ENCODE measurements around the gene CTPS1.
A peak's percentile ranks its signal among the peaks of the same experiment; 100 is the strongest.

The CTPS1 gene

DNA sequence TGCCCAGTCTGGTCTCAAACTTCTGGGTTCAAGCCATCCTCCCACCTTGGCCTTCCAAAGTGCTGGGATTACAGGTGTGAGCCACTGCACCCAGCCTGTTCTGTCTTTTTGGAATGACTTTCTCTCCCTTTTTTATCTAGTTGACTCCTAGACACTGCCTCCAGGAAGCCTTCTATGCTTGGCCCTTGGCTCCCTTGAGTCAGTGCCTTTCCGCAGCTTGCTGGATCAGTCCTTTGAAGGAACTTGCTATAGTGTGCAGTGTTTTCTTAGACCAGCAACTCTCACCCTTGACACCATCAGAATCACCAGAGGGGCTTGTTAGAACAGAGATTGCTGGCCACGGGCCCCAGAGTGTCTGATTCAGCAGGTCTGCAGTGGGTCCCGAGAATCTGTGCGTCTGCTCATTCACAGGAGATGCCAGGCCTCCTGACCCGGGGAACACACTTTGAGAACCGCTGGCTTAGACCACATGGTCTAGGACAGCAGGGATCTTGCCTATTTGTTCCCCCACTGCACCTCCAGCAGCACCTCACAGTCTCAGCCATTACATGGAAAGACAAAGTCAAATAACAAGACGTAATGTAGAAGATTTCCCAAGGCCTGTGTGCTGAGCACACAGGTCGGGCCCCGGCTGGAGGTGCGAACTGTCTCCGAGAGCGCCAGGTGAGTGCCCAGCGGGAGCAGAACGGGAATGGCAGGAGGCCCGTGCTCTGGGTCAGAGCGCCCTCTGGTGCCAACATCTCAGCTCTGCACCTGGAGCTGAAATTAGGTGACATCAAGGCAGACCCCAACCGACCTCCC, 27.4 kb upstream of the CTPS1 start:
- intact Hi-C loops (cut with micrococcal nuclease), result loop anchor here (5.0 to 10.0 kb wide), 2 partner anchors 177 to 340 kb away; no protein-coding TSS in a partner anchor
- peaks cover 50% of the 10 kb centered on the region for H3K27me3 Mint-ChIP-seq
- H3K9me3 Mint-ChIP-seq, result no peaks in the 10 kb centered on the region
- H3K4me1 Mint-ChIP-seq (ENCODE audit: low read depth), result peaks cover 30% of the 10 kb centered on the region
- peak overlapping the region; percentile 7 for H3K4me3 Mint-ChIP-seq
- no peaks in the 10 kb centered on the region for H3K36me3 Mint-ChIP-seq (ENCODE audit: low read depth)
- no peak overlapping the region for H3K27ac Mint-ChIP-seq

DNA sequence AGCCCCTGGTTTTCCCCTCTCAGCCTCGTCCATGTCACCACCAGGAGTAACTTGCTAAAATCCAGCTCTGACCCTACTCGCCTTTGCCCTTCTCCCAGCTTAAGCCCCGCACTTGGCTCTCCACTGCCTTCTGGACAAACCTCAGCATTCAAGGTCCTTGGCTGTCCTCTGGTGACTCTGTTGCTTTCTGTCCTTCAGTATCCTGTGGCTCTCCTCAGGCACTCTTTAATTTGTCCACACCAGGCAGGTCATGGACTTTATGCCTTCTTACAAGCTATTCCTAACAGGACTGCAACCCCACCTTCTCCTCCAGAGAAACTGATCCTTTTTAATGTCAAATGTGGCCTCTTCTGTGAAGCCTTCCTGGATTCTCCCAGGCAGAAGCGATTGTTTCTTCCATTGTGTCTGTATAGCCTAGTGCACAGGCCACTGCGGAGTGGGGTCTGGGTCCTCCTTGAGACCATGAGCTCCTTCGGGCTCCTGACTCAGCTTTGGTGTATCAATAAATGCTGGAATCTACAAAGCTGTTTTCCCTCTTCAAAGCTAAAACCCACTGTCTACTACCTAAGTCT, 26.7 kb upstream of the CTPS1 start:
- H3K4me3 Mint-ChIP-seq, result no peak overlapping the region
- H3K27ac Mint-ChIP-seq, result no peak overlapping the region
- intact Hi-C loops (cut with micrococcal nuclease), result loop anchor here (5.0 to 10.0 kb wide), 2 partner anchors 178 to 341 kb away; no protein-coding TSS in a partner anchor
- no peaks in the 10 kb centered on the region for H3K9me3 Mint-ChIP-seq
- H3K4me1 Mint-ChIP-seq (ENCODE audit: low read depth), result peaks cover 30% of the 10 kb centered on the region
- H3K27me3 Mint-ChIP-seq, result peaks cover 50% of the 10 kb centered on the region
- H3K36me3 Mint-ChIP-seq (ENCODE audit: low read depth), result no peaks in the 10 kb centered on the region

DNA sequence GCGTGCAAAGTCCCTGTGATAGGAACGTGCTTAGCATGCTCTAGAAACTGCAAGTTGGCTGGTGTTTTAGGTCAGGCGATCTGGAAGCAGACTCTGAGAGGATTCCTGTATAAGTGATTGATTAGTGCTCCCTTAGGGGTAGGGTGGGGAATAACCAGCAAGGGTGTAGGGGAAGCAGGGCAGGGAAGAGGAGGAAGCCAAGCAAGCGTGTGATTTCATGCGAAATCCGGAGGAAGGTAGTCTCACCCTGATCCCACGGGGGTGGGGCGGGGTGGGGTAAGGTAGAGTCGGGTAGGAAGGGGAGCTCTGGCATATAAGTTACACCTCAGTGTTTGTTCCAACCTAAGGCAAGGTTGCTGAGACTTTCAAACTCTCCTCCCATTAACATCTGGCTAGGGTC, 24.9 kb upstream of the CTPS1 start:
- intact Hi-C loops (cut with micrococcal nuclease), result loop anchor here (5.0 to 10.0 kb wide), 2 partner anchors 180 to 342 kb away; no protein-coding TSS in a partner anchor
- H3K36me3 Mint-ChIP-seq (ENCODE audit: low read depth), result no peaks in the 10 kb centered on the region
- H3K4me3 Mint-ChIP-seq, result no peak overlapping the region
- peaks cover 53% of the 10 kb centered on the region for H3K27me3 Mint-ChIP-seq
- no peaks in the 10 kb centered on the region for H3K9me3 Mint-ChIP-seq
- H3K27ac Mint-ChIP-seq, result no peak overlapping the region
- peaks cover 20% of the 10 kb centered on the region for H3K4me1 Mint-ChIP-seq (ENCODE audit: low read depth)

DNA sequence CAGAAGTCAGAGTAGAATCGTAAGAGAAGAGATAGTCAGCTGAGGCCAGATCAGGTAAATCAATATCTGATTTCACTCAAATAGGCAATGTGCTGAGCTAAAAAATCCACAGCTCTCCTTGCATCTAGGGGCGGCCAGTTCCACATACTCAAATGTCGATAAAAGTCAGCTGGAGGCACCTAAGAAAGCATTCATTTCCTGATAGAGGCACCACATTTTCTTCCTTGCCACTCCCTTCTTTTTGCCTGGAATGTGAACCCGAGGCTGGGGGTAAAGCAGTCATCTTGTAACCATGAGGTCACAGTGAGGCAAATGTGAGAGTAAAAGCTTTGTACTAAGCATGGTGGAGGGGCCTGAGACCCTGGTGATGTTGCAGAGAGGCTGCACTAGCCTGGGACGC, 24.2 kb upstream of the CTPS1 start:
- H3K9me3 Mint-ChIP-seq, result no peaks in the 10 kb centered on the region
- no peak overlapping the region for H3K27ac Mint-ChIP-seq
- intact Hi-C loops (cut with micrococcal nuclease), result loop anchor here (10.0 kb wide), 1 partner anchor 180 kb away; no protein-coding TSS in a partner anchor
- H3K4me1 Mint-ChIP-seq (ENCODE audit: low read depth), result peaks cover 20% of the 10 kb centered on the region
- H3K27me3 Mint-ChIP-seq, result peaks cover 51% of the 10 kb centered on the region
- H3K4me3 Mint-ChIP-seq, result no peak overlapping the region
- H3K36me3 Mint-ChIP-seq (ENCODE audit: low read depth), result no peaks in the 10 kb centered on the region

DNA sequence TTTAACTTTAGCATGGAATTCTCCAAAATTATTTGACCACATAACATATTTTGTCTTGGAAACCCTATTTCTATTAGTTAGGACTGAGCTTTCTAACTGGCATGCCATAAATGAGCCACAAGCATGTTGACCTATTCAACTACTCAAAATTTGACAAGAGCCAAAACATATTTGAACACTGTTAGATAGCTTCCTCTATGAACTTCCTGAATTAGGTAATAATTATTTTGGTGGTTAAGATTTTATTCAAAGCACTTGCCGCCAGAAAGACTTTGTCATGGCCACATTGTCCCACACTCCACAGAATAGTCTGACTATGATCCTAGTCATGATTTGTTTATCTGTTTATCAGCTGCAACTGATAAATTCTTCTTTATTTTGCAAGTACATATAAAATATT, 23.1 kb upstream of the CTPS1 start:
- Mint-ChIP-seq H3K4me3 (no peak overlapping the region), H3K27me3 (peaks cover 51% of the 10 kb centered on the region), H3K9me3 (no peaks in the 10 kb centered on the region), H3K36me3 (ENCODE audit: low read depth) (no peaks in the 10 kb centered on the region), H3K4me1 (ENCODE audit: low read depth) (peaks cover 20% of the 10 kb centered on the region), H3K27ac (no peak overlapping the region)
- intact Hi-C loops (cut with micrococcal nuclease), result loop anchor here (10.0 kb wide), 1 partner anchor 182 kb away; no protein-coding TSS in a partner anchor

DNA sequence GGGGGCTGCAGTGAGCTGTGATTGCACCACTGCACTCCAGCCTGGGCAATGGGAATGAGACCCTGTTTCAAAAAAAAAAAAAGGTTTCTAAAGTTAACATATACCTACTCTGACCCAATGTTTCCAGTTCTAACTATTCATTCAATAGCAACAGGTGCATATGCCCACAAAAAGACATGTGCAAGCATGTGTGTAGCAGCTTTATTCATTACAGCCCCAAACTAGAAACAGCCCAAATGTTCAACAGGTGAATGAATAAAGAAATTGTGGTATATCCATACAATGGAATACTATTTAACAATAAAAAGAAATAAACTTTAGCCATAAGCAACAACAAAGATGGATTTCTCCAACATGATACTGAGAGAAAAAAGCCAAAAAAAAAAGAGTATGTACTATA, 21.3 kb upstream of the CTPS1 start:
- peaks cover 47% of the 10 kb centered on the region for H3K27me3 Mint-ChIP-seq
- no peak overlapping the region for H3K27ac Mint-ChIP-seq
- intact Hi-C loops (cut with micrococcal nuclease), result loop anchor here (10.0 kb wide), 1 partner anchor 183 kb away; no protein-coding TSS in a partner anchor
- no peaks in the 10 kb centered on the region for H3K9me3 Mint-ChIP-seq
- no peaks in the 10 kb centered on the region for H3K36me3 Mint-ChIP-seq (ENCODE audit: low read depth)
- no peak overlapping the region for H3K4me3 Mint-ChIP-seq
- peaks cover 11% of the 10 kb centered on the region for H3K4me1 Mint-ChIP-seq (ENCODE audit: low read depth)

DNA sequence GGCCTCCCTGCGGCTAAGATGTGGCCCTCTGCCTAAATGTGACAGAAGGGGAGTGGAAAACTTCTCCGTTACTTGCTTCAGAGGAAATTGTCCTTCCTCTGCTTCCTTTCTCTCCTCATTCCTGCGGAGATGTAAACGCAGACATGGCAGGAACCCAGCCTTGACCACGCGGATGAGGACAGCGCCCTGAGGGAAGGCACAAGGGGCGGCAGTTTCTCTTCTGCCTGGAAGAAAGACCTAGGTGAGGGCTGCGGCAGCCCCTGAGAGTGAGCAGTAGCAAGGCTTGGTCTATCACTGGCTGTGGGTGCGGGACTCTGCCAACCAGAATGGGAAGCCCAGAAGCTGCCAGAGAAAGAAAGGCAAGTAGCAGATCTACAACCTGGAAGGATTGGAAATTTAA, 14.0 kb upstream of the CTPS1 start:
- H3K9me3 Mint-ChIP-seq, result no peaks in the 10 kb centered on the region
- H3K27ac Mint-ChIP-seq, result peak overlapping the region; percentile 37
- H3K4me3 Mint-ChIP-seq, result no peak overlapping the region
- H3K27me3 Mint-ChIP-seq, result peaks cover 36% of the 10 kb centered on the region
- intact Hi-C loops (cut with micrococcal nuclease), result no loop called here
- H3K36me3 Mint-ChIP-seq (ENCODE audit: low read depth), result no peaks in the 10 kb centered on the region
- peaks cover 21% of the 10 kb centered on the region for H3K4me1 Mint-ChIP-seq (ENCODE audit: low read depth)

DNA sequence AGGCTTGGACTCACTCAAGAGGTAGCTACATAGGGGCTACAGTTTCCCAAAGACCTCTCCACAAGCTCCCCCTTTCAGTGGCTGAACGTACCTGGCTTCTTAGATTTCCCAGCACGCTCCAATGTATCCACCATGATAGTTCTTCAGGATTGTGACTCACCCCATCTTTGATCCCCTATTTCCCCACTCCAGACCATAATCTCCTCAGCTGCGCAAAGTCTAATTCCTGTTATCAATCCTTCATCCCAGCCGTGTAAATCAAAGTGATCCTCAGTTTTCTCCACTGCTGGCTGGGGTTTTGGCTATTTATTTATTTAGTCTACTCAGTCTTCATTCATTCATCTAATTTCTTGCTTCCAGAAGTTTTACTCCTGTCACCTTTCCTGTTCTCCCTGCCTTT, 13.1 kb upstream of the CTPS1 start:
- Mint-ChIP-seq H3K4me3 (no peak overlapping the region), H3K27ac (no peak overlapping the region), H3K36me3 (ENCODE audit: low read depth) (no peaks in the 10 kb centered on the region), H3K4me1 (ENCODE audit: low read depth) (peaks cover 21% of the 10 kb centered on the region), H3K9me3 (no peaks in the 10 kb centered on the region), H3K27me3 (peaks cover 36% of the 10 kb centered on the region)
- intact Hi-C loops (cut with micrococcal nuclease), result no loop called here

DNA sequence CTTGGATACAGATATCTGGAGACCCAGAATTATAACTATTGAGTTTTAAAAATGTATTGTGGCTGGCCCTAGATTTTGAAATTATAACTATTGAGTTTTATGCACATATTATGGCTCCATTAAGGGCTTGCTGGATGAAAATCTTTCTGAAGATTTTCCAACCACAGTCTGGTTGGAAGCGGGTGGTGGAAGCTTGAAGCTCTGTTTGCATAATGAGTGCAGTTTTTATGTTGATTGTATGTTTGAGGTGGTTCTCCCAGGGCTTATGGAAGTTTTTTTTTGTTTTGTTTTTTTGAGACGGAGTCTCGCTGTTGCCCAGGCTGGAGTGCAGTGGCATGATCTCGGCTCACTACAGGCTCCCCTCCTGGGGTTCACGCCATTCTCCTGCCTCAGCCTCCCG, 10.1 kb upstream of the CTPS1 start:
- peaks cover 44% of the 10 kb centered on the region for H3K4me1 Mint-ChIP-seq (ENCODE audit: low read depth)
- H3K27ac Mint-ChIP-seq, result peak overlapping the region; percentile 80
- intact Hi-C loops (cut with micrococcal nuclease), result no loop called here
- H3K4me3 Mint-ChIP-seq, result no peak overlapping the region
- H3K9me3 Mint-ChIP-seq, result no peaks in the 10 kb centered on the region
- H3K27me3 Mint-ChIP-seq, result peaks cover 19% of the 10 kb centered on the region
- no peaks in the 10 kb centered on the region for H3K36me3 Mint-ChIP-seq (ENCODE audit: low read depth)

DNA sequence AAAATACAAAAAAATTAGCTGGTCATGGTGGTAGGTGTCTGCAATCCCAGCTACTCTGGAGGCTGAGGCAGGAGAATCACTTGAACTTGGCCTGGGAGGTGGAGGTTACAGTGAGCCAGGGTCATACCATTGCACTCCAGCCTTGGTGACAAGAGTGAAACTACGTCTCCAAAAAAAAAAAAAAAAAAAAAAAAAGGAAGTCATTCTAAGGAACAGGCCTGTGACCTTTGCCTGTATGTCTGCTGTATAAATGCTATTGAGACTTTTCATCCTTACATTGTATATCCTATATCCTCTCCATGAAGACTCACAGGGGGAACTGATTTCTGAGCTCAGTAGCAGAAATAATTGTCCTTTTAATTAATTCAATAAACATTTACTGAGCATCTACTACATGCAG, 7.5 kb upstream of the CTPS1 start:
- peaks cover 5% of the 10 kb centered on the region for H3K27me3 Mint-ChIP-seq
- no peaks in the 10 kb centered on the region for H3K36me3 Mint-ChIP-seq (ENCODE audit: low read depth)
- peaks cover 56% of the 10 kb centered on the region for H3K4me1 Mint-ChIP-seq (ENCODE audit: low read depth)
- no peaks in the 10 kb centered on the region for H3K9me3 Mint-ChIP-seq
- H3K27ac Mint-ChIP-seq, result peak overlapping the region; percentile 70
- intact Hi-C loops (cut with micrococcal nuclease), result no loop called here
- no peak overlapping the region for H3K4me3 Mint-ChIP-seq

DNA sequence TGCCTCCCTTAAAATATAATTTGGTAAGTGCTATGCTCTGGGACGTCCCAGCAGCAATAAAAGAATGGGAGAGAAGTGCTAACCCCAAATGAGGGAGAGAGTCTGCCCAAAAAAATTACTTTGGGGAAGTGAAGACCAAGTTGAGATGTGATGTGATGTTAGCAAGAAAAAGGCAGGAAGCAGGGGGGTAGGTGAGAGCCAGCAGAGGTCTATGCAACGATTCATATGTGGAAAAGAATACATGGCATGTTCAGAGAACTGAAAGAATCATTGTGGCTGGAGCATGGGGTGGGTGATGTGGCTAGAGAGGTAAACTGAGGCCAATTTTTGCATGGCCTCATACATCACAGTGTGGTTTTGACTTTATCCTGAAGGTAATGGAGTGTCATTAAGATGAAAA, 5.6 kb upstream of the CTPS1 start:
- no peak overlapping the region for H3K4me3 Mint-ChIP-seq
- H3K9me3 Mint-ChIP-seq, result no peaks in the 10 kb centered on the region
- H3K4me1 Mint-ChIP-seq (ENCODE audit: low read depth), result peaks cover 52% of the 10 kb centered on the region
- peak overlapping the region; percentile 67 for H3K27ac Mint-ChIP-seq
- intact Hi-C loops (cut with micrococcal nuclease), result no loop called here
- H3K27me3 Mint-ChIP-seq, result peaks cover 7% of the 10 kb centered on the region
- peaks cover under 1% of the 10 kb centered on the region for H3K36me3 Mint-ChIP-seq (ENCODE audit: low read depth)

DNA sequence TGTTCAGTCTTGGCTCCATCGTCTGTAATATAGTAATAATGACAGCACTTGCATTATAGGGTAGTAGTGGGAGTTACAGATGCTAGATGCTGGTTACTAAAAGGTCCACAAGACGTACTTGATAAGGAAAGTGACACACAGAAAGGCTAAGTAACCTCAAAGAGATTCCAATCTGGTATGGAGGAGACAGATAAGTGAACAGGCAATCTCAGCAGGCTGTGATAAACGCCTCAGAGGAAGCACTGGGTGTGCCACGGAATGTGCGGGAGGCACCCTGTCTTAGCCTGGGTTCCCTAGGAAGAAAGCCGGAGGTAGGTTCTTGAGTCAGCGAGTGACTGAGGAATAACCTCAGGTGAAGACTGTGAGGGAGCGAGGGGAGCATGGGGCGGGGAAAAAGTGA, 4.6 kb upstream of the CTPS1 start:
- Mint-ChIP-seq H3K4me3 (no peak overlapping the region), H3K36me3 (ENCODE audit: low read depth) (peaks cover 8% of the 10 kb centered on the region), H3K27me3 (peaks cover 8% of the 10 kb centered on the region), H3K4me1 (ENCODE audit: low read depth) (peaks cover 57% of the 10 kb centered on the region), H3K9me3 (no peaks in the 10 kb centered on the region), H3K27ac (no peak overlapping the region)
- intact Hi-C loops (cut with micrococcal nuclease), result no loop called here

DNA sequence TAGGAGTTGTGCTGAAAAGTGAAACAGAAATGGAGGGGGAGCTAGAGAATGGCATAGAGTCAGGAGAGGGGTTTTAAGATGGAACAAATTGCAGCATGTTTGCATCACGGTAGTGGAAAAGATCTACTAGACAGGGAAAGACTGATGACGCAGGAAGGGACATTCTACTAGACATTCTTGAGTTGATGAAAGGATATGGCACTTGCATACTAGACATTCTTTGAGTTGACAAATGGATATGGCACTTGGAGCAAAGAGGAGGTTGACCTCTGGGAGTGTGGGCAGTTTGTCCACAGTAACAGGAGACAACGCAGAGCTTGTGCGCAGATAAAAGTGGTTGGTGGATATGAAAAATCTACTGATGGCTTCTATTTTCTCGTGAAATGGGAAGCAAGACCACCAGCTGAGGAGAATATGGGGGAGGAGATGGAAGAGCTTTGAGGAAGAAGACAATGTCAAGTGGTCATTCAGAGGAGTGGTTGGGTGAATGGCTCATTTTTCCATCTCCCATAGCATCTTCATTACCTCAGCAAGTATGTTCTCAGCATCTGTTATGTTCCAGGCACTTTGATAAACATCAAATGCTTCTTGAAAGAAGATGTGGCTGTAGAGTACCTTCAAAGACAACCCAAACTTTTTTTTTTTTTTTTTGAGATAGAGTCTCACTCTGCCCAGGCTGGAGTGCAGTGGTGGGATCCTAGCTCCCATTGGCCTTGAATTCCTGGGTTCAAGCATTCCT, 2.4 kb upstream of the CTPS1 start:
- Mint-ChIP-seq H3K27ac (no peak overlapping the region), H3K4me3 (no peak overlapping the region), H3K4me1 (ENCODE audit: low read depth) (peaks cover 67% of the 10 kb centered on the region), H3K27me3 (peaks cover 5% of the 10 kb centered on the region), H3K36me3 (ENCODE audit: low read depth) (peaks cover 18% of the 10 kb centered on the region), H3K9me3 (no peaks in the 10 kb centered on the region)
- intact Hi-C loops (cut with micrococcal nuclease), result no loop called here

DNA sequence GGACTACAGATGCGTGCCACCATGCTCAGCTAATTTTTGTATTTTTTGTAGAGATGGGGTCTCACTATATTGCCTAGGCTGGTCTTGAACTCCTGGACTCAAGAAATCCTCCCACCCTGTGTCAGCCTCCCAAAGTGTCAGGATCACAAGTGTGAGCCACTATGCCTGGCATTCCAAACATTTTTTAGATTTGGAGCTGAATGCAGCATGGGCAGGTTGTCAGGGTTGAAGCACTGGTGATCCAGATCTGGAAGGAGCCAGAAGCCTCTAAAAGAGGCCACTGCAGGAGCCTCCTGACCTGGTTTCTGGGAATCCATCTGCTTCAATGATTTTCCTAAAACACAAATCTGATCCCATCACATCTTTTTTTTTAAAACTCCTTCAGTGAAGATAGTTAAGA, 1.8 kb upstream of the CTPS1 start:
- intact Hi-C loops (cut with micrococcal nuclease), result no loop called here
- H3K27ac Mint-ChIP-seq, result no peak overlapping the region
- peaks cover 64% of the 10 kb centered on the region for H3K4me1 Mint-ChIP-seq (ENCODE audit: low read depth)

More for the DNA sequence above, 1.8 kb upstream of the CTPS1 start:
- peaks cover 5% of the 10 kb centered on the region for H3K27me3 Mint-ChIP-seq
- H3K9me3 Mint-ChIP-seq, result no peaks in the 10 kb centered on the region
- peaks cover 21% of the 10 kb centered on the region for H3K36me3 Mint-ChIP-seq (ENCODE audit: low read depth)
- H3K4me3 Mint-ChIP-seq, result no peak overlapping the region

Measured in dendritic cell treated with granulocyte-macrophage colony-stimulating factor and Interleukin-4, amounts not matched to agents 40 ng/mL and 50 ng/mL, for 4 days (primary cell).